Osteoblast (primary cell): ENCODE data around the gene SOHLH2. TPM values are rescaled to one million over a fixed set of nuclear protein-coding genes. Genes with fewer than 3 reads are reported as not detected.

Source experiments
- DNase-seq: peaks from one replicate; pipeline ENCODE4 v3.0.0; 2011; ENCODE audit warnings: low spot score, mixed read lengths; ENCODE audit not compliant: insufficient read length; ENCODE audit errors: missing footprints
- H2AFZ ChIP-seq: 2 replicates; pipeline ENCODE4 v1.6.0; 2011; ENCODE audit warnings: mild to moderate bottlenecking, low read length
- H3K27ac ChIP-seq: 2 replicates; pipeline ENCODE4 v1.5.1; 2011; ENCODE audit warnings: mild to moderate bottlenecking, low read depth, low read length, moderate library complexity
- H3K27me3 ChIP-seq: 2 replicates; pipeline ENCODE4 v1.6.0; 2012; ENCODE audit warnings: mild to moderate bottlenecking, control low read depth, inconsistent platforms, low read length, moderate library complexity; ENCODE audit not compliant: insufficient read depth
- H3K36me3 ChIP-seq: 2 replicates; pipeline ENCODE4 v1.5.1; 2011; ENCODE audit warnings: mild to moderate bottlenecking, low read length, control low read depth, moderate library complexity; ENCODE audit not compliant: insufficient read depth
- H3K4me1 ChIP-seq: 2 replicates; pipeline ENCODE4 v1.5.1; 2011; ENCODE audit warnings: mild to moderate bottlenecking, low read length, control low read depth, moderate library complexity; ENCODE audit not compliant: insufficient read depth
- H3K4me2 ChIP-seq: 2 replicates; pipeline ENCODE4 v1.6.0; 2011; ENCODE audit warnings: mild to moderate bottlenecking, low read length; ENCODE audit not compliant: insufficient read depth
- H3K4me3 ChIP-seq: fragments of 200-600 bp; sonication (generic); 3 replicates; pipeline ENCODE4 v1.5.1; 2012; ENCODE audit warnings: mild to moderate bottlenecking, low read length, inconsistent platforms; ENCODE audit not compliant: insufficient read depth
- H3K79me2 ChIP-seq: 2 replicates; pipeline ENCODE4 v1.6.0; 2012; ENCODE audit warnings: mild to moderate bottlenecking, low read length, control low read depth, inconsistent platforms; ENCODE audit not compliant: insufficient read depth
- H3K9me3 ChIP-seq: 2 replicates; pipeline ENCODE4 v1.5.1; 2011; ENCODE audit warnings: low read depth, low read length, control low read depth
- H4K20me1 ChIP-seq: 2 replicates; pipeline ENCODE4 v1.6.0; 2012; ENCODE audit warnings: mild to moderate bottlenecking, low read length, control low read depth; ENCODE audit not compliant: insufficient read depth
- total RNA-seq: library from RNA; depleted of rRNA; stranded (reverse); fragments of >200 nt; gene quantifications from 2 replicates; pipeline ENCODE4 v1.2.3, GENCODE V29; 2012
- TF ChIP-seq, protein P1 (sequence below): IDR thresholded peaks from 2 replicates; pipeline ENCODE4 v1.5.1; 2011; ENCODE audit warnings: mild to moderate bottlenecking, low read depth, low read length, moderate library complexity; ENCODE audit errors: extremely low read depth

Gene SOHLH2
- total RNA-seq, 1 donor: 2.2 TPM

DNA sequence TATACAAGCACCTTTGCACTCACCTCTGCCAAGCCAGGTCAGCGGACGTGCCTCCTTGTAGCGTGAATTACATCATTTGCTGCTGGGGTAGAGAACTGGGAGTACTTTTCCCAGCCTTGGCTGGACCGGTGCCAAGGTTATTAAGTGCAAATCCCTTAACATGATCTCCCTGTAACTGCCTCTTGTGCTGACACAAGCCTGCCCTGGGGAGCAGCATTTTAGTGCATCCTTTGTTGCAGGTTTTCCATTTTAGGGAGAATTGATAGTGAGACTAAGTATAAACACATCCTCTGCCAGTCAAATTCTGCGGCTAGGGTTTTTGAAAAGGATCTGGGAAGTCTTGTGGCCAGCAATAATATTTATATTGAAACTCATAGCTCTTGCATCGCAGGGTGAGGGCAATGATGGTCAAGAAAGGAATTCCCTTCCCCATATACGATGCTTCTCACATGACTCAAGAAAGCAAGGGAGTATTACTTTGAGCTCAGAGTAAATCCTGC, 50.5 kb downstream of the SOHLH2 start:
- peak overlapping the region; percentile 74 for H3K27ac ChIP-seq
- H3K4me2 ChIP-seq: peak overlapping the region; percentile 51
- no peaks in the 10 kb centered on the region for H3K79me2 ChIP-seq
- H3K36me3 ChIP-seq: no peaks in the 10 kb centered on the region
- no peak overlapping the region for H3K4me3 ChIP-seq
- TF ChIP-seq, protein P1, sequence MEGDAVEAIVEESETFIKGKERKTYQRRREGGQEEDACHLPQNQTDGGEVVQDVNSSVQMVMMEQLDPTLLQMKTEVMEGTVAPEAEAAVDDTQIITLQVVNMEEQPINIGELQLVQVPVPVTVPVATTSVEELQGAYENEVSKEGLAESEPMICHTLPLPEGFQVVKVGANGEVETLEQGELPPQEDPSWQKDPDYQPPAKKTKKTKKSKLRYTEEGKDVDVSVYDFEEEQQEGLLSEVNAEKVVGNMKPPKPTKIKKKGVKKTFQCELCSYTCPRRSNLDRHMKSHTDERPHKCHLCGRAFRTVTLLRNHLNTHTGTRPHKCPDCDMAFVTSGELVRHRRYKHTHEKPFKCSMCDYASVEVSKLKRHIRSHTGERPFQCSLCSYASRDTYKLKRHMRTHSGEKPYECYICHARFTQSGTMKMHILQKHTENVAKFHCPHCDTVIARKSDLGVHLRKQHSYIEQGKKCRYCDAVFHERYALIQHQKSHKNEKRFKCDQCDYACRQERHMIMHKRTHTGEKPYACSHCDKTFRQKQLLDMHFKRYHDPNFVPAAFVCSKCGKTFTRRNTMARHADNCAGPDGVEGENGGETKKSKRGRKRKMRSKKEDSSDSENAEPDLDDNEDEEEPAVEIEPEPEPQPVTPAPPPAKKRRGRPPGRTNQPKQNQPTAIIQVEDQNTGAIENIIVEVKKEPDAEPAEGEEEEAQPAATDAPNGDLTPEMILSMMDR: no peak
- peaks cover 2% of the 10 kb centered on the region for H3K27me3 ChIP-seq
- no peak overlapping the region for H2AFZ ChIP-seq
- H4K20me1 ChIP-seq: no peaks in the 10 kb centered on the region
- H3K9me3 ChIP-seq: no peaks in the 10 kb centered on the region
- peaks cover 16% of the 10 kb centered on the region for H3K4me1 ChIP-seq
- peak; percentile 88 for DNase-seq

DNA sequence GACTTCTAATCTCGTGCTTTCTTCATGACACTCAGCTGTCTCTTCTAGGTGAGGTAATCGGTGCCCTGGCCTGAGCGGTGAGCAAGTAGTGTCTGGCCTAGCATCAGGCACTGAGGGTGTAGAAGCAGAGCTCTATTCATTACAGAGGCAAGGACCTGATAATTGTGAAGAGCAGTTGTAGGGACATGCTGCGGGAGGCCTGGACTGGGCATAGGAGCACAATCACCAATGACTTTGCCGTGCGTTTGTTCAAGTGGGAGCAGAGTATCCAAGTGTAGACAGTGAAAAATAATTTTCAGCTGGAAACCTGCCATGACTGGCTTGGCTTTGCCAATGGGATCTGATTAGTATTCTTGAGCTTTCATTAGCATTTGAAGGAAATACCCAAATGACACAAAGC, 51.1 kb downstream of the SOHLH2 start:
- no peak for DNase-seq
- Histone ChIP-seq H3K4me2 (peak overlapping the region; percentile 51), H2AFZ (no peak overlapping the region), H4K20me1 (no peaks in the 10 kb centered on the region), H3K79me2 (no peaks in the 10 kb centered on the region), H3K27me3 (peaks cover 2% of the 10 kb centered on the region), H3K4me3 (no peak overlapping the region), H3K27ac (peak overlapping the region; percentile 39), H3K4me1 (peaks cover 21% of the 10 kb centered on the region), H3K9me3 (no peaks in the 10 kb centered on the region), H3K36me3 (no peaks in the 10 kb centered on the region)
- TF ChIP-seq, protein P1: no peak

DNA sequence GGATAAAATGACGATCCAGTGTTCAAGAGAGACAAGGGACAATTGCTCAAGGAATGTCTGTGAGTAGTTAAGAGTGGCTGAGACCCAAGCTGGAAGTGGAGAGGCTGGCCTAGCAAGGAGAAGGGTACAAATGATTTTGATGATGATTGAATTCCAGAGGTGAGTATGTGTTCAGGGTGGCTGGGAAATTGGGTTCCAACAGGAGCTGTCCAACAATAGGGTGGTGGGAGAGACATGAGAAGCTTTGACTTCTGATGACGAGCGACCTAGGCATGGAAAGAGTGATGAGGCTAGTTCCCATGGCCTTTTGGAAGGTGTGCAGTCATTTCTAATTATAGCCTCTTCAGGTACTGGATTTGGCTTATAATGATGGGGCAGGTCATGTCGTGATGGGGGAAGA, 54.1 kb downstream of the SOHLH2 start:
- Histone ChIP-seq H3K4me1 (peaks cover 31% of the 10 kb centered on the region), H2AFZ (no peak overlapping the region), H3K9me3 (no peaks in the 10 kb centered on the region), H3K4me3 (no peak overlapping the region), H3K27me3 (no peaks in the 10 kb centered on the region), H3K27ac (no peak overlapping the region), H3K79me2 (no peaks in the 10 kb centered on the region), H3K36me3 (no peaks in the 10 kb centered on the region), H4K20me1 (no peaks in the 10 kb centered on the region), H3K4me2 (no peak overlapping the region)
- DNase-seq: no peak
- TF ChIP-seq, protein P1: no peak

DNA sequence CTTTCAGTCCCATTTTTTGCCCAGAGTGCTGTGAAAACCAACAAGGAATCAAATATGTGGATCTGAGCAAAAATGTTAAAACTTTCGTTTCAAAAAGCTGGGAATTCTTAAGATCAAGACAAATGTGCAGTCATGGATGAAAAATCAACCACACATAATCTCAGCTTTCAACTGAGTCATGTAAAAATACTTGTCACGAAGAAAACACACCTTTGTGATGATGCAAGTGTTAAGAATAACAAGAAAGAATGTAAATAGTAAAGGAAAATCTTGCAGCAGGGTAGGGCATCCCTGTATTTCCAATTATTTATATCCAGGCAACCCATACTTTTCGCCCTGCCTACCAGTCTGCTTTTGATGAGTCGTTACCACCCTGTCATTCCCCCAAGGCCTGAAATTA, 55.7 kb downstream of the SOHLH2 start:
- DNase-seq: no peak
- no peak overlapping the region for H2AFZ ChIP-seq
- TF ChIP-seq, protein P1: no peak
- H3K9me3 ChIP-seq: no peaks in the 10 kb centered on the region
- peaks cover 24% of the 10 kb centered on the region for H3K4me1 ChIP-seq
- H4K20me1 ChIP-seq: no peaks in the 10 kb centered on the region
- H3K4me3 ChIP-seq: no peak overlapping the region
- H3K79me2 ChIP-seq: no peaks in the 10 kb centered on the region
- no peaks in the 10 kb centered on the region for H3K36me3 ChIP-seq
- no peak overlapping the region for H3K27ac ChIP-seq
- H3K27me3 ChIP-seq: no peaks in the 10 kb centered on the region
- H3K4me2 ChIP-seq: peak overlapping the region; percentile 11
